CD4-positive, alpha-beta T cell treated with Interleukin-1 beta for 1 hour (primary cell): Measurements from ENCODE around the gene CORO2A.
"Not testable (repeated sequence)": the region's sequence is repeated elsewhere in the genome, so short reads cannot be mapped to it uniquely, and the experiment has no call there.

Source experiments
- DNase-seq, 2 donors: peaks; one replicate each; pipeline ENCODE4 v3.0.0-alpha.2; 2020 to 2022

CORO2A gene

DNA sequence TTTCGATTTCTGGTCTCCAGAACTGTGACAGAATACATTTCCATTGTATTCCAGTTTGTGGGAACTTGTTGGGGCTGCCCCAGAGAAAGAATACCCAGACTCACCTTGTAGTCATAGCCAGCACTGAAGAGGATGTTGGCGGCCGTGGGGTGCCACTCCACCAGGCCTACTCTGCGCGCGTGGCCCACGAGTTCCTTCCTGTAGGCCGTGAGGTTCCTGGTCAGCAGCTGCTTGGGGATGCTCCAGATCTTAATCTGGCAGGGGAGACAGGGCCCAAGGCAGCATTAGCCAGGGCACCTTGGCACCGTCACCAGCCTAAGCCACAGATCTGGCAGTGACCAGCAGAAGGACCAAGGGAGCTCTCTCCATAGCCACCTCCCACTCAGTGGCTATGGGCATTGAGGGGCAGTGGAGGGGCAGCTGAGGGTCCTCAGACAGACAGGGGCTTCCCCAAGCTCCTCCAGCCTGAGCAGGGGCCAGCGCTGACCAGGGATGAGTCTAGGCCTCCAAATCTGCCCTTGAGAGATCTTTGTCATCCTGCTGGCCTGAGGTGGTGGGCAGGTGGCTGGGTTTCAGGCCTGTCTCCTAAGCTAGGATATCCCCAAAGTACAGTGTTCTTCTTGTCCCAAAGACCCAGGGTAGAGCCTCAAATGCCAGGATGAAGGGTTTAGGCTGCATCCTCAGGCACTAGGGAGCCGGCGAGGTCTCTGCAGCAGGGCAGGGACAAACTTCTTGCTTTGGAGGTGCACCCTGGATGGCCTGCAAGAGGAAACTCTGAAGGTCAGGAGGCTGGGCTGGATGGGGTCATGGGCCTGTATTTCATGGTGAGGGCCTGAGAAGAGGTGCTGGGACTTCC is 57.5 kb downstream of the CORO2A start:
- no peak for DNase-seq

DNA sequence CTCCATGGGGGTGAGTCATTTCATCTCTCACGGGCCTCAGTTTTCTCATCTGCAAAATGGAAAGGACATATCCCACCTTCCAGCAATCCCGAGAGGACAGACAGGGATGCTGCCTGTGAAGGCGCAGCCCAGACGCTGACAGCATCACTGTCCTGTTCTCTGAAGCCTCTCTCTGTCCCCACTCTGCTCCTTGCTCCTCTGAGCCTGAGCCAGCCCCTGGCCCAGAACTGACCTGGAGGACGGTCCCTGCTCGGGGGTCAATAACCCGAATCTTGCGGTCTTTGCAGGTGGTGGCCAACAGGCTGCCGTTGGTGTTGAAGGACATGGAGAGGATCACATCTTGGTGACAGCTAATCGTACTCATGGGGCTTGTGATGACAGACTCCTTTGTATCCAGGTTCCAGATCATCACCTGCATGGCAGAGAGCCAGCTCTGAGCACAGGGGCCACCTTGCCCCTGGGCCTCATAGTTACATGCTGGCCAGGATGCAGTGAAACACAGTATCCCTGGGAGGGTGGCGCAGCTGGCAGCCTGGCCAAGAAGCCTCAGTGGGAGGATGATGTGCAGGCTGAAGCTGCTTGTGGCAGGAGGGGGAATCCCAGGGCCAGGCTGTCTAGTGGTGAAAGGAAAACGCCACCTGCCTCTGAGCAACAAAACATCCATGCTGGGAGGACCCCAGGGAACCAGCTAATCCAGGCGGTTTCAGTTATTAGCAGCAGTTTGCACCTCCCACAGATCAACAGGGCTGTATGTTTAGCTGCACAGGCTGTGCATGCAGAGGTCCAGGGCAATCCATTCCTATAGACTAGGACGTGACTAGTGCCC is 59.4 kb downstream of the CORO2A start:
- DNase-seq, result no peak

DNA sequence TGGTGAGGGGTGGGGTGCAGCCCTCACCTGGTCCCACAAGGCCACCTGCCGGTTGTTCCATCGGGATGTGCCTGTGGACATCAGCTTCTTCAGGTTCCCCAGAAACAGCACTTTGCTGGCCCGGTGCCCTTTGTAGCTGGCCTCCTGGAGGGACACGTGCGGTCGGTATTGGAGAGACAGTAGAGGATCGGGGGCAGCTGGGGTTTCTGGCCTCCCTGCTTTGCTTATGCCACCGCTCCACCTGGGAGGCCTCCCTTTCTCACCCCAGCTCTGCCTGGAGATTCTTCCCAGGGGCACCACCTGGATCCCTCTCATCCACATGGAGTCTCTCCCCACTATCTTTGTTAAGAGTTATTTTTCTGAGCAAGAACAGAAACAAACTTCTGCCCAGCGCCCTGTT is 60.3 kb downstream of the CORO2A start:
- no peak for DNase-seq

DNA sequence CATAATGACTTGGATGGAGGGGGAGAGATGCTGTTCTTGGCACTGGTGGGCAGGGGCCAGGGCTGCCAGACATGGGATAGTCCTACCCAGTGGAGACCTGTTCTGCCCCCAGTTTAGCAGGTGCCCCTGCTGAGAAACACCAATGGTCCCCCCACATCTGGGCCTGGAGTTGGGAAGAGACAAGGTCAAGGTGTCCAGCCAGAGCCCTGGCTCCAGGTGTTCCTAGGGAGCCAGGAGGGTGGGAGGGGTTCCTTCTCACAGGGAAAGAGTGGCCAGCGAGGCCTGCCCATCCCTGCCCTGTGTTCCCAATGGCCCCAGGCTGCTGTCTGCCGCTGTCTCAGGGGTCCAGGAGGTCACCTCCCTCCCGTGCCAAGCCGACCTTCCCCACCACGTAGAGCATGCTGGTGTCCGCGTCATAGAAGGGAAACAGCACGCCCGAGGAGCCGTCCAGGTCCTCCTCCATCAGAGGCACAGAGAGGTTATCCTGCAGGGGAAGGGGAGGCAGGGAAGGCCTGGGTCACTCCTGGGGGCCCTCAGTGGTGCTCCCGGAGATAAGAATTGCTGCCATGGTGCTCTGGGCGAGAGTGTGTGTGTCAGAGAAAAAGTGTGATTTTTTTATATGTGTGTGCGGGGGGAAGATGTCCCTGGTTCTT is 61.7 kb downstream of the CORO2A start:
- no peak for DNase-seq

- not testable (repeated sequence) for DNase-seq
Measured at GRCh38 chr9:98130060-98130459, 62.4 kb downstream of the CORO2A start.

DNA sequence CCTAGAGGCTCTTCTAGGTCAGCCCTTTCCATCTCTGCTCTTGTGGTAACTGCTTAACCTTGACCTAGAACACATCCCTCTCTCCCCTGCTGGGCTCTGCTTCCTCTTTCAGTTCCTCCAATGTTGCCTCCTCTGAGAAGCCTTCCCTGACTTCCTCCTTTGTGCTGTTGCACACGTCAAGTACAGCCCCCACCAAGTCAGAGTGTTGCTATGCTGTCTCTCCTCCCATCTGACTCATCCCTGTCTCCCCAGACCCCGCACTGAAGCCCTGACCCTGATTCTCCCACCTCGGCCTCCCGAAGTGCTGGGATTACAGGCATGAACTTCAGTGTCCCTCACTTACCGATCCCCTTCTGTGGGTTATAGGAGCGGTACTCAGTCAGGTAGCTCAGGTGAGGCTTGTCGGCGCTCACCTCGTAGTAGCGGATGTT is 63.0 kb downstream of the CORO2A start:
- peak in 1 of 2 donors; percentile 68 for DNase-seq

DNA sequence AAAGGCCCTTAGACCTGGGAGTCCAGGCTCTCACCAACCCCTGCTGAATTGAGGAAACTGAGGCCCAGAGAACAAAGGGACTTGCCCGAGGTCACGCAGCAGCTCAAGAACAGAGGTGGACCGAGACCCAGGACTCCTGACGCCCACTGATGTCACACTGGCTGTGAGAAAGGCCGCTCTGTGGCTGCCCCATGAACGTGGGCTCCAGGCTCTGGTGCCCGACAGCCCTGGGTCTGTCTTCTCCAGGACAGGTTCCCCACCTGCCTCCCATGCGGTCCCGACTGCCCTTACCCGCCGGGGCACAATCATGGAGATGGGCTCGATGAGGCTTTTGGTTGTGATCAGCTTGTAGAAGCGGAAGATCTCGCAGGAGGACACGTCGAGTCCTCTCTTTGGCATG is 64.1 kb downstream of the CORO2A start:
- DNase-seq, result no peak

DNA sequence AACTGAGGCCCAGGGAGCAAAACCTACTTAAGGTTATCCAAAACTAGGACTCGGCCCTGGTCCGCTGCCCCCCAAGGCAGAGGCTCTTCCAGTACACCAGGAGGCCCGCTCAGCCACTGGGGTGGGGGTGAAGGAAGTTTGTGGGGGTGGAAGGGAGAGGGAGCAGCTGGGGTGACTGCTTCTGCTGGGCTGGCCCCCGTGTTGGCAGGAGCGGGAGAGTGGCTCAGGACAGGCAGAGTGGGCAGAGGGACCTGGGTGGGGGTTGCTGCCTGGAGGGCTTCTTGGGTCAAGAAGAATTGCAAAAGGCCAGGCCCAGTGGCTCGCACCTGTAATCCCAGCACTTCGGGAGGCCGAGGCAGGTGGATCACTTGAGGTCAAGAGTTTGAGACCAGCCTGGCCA is 65.2 kb downstream of the CORO2A start:
- no peak for DNase-seq

DNA sequence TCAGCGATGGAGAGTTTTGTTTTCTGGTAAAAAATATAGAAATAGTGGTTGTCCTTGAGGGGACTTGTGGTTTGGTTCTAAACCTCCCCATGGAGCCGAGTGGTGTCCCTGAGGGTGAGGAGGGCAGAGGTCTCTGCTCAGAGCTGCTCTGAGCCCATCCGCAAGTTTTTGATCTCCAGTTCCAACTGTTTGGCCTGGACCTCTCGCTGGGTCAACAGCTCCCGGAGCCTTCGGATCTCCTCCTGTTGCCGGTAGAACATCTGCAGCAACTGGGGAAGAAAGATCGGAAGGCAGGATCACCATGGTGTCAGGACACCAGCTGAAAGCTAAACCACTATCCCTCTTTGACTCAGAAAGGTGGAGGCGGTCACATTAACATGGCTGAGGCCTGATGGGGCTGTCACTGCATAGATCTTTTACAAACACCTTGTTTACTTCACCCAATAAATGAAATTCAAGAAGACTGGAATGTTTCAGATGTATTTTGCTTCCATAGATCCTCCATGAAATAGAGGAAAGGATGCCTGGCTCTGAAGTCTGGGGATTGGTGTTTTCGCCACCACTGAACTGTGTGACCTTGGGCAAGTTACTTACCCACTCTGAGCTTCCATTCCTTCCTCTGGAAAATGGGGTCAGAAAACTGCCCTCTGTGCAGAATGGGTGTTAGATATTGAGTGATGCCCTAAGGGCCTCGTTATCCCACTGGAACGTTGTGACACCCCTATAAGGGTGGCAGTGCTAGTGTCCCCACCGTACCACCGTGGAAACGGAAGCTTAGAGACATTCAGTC is 67.6 kb downstream of the CORO2A start:
- no peak for DNase-seq

- not testable (repeated sequence) for DNase-seq
Measured at GRCh38 chr9:98124091-98124490, 68.3 kb downstream of the CORO2A start.

DNA sequence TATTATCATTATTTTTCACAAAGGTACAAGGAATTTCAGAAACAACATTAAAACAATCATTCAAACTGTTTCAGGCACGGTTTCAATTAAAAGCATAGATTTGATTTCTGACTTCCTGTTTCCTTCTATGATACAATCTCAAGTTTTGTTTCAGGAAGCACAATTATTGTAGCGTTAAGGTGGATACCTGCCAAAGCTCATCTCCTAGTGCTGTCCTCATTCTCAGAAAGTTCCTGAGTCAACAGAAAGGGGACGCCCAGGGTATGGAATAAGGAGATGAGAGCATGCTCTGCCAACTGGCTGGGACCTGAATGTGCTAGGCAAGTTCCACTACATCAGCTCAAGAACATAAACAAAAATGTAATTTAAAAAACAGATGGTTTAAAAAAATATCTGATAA is 71.4 kb downstream of the CORO2A start:
- DNase-seq, result peak in 1 of 2 donors; percentile 29

DNA sequence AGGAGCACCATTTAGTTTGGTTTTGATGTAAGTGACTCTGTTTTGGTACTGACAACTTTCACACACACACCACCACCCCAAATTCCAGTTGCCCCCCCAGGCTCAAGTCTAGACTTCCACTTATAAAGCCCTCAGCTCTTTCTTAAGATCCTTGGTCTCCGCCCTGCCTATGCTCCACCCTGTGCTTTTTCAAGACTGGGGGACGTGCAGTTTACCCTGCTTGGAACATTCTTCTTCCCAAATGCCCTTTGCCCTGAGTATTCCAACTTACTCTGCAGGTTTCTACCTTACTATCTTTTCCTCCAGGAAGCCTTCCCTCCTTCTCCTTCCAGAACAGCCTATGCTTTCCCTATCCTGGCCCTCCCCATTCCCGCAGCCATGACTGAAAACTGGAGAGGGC is 72.0 kb downstream of the CORO2A start:
- no peak for DNase-seq

GRCh38 chr9:98118640-98119601 is 73.5 kb downstream of the CORO2A start, which contains the start of gene TRIM14:
TRIM14 (minus strand) TSS chr9:98119222; CDS start chr9:98119188, 34 bp downstream.
- DNase-seq, result peak; percentile 45 to 61

GRCh38 chr9:98117984-98118639 is 74.3 kb downstream of the CORO2A start:
- peak; percentile 60 to 68 for DNase-seq

DNA sequence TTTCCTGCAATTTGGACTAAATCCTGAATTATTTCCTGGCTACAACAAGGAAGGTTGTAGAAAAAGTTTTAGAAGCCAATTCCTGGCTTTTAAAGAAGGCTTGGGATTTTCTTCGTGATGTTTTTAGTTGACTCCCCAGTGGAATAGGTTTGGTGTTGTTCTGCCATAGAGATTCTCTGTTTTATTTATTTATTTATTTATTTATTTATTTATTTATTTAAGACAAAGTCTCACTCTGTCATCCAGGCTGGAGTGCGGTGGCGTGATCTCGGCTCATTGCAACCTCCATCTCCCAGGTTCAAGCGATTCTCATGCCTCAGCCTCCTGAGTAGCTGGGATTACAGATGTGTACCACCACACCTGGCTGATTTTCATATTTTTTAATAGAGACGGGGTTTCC is 75.3 kb downstream of the CORO2A start:
- not testable (repeated sequence) for DNase-seq

- no peak for DNase-seq
Measured at GRCh38 chr9:98109052-98109451, 83.4 kb downstream of the CORO2A start.

GRCh38 chr9:98108531-98109031 is 83.9 kb downstream of the CORO2A start:
- peak; percentile 63 for DNase-seq

DNA sequence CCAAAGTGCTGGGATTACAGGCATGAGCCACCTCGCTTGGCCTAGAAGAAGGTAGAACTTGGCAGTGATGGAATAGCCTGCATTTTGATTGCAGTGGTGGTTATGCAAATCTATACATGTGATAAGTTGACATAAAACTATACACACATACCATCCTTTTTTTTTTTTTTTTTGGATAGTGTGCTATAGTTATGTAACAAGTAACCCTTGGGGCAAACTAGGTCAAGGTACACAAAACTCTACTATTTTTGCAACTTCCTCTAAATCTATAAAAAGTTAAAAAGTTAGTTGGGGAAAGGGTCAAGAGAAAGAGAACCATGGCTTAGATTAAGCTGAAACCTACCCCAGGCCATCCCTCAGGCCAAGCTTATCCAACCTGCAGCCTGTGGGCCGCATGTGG is 84.5 kb downstream of the CORO2A start:
- DNase-seq, result no peak

- DNase-seq, result no peak
Measured at GRCh38 chr9:98105006-98105405, 87.4 kb downstream of the CORO2A start.

DNA sequence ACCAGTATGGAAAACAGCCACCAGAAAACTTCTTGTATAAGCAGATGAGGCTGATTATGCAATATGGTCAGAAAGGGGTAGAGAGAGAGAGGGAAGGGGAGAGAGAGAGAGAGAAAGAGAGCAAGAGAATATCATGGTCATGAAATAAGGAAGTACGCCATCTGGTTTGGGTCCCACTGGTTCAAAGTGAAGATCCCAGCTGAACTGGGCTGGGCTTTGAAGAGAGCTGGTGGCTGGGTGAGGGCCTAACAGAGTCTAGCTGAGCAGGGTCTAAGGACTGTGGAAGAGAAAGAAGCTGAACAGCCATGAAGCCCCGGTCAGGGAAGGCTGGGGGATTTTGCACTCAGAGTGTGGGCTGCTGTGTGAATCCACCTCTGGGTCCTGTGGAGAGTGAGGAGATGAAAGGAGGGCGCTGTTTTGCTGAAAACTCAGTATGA is 88.0 kb downstream of the CORO2A start:
- peak in 1 of 2 donors; percentile 26 for DNase-seq
